ENCODE results near the gene TMEM72. TPM values are rescaled to one million over a fixed set of nuclear protein-coding genes. Genes with fewer than 3 reads are reported as not detected.

The TMEM72 gene
- total and polyA plus RNA-seq, 2 experiments from 2014 or later = not detected

DNA sequence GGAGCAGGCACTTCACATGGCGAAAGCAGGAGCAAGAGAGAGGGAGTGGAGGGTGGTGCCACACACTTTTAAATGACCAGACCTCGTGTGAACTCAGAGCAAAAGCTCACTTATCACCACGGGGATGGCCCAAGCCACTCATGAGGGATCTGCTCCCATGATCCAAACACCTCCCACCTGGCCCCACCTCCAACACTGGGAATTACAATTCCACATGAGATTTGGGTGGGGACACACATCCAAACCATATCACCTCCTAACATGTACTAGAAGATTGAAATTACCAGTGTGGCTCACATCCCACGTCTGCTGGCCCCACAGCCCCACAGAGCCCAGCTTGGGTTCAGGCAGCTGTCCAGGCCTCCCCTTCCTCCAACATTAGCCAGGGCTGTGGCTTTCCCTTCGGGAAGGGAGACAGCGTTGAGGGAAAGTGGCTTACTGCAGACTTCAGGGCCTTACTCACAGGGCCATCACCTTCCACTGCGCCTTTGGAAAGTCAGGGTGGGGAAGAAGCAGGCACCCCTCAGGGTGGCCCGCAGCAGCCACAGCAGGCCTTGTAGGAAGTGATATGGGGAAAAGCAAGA lies 59.8 kb downstream of the TMEM72 start:
- peaks cover 39% of the 10 kb centered on the region for H3K4me1 Mint-ChIP-seq
- peaks cover 17% of the 10 kb centered on the region for H3K27me3 Mint-ChIP-seq (ENCODE audit: insufficient read depth, low read depth, poor library complexity)

More for the DNA sequence above, 59.8 kb downstream of the TMEM72 start:
- TF ChIP-seq CREB1 (CRISPR knock-in tag; IDR thresholded peaks at IDR 0.05; ENCODE audit: low read depth) = no peak
- TF ChIP-seq ZNF114 (CRISPR knock-in tag; IDR thresholded peaks at IDR 0.05) = no peak
- TF ChIP-seq ZNF331 (CRISPR knock-in tag; IDR thresholded peaks at IDR 0.05; ENCODE audit: low read depth) = no peak
- TF ChIP-seq, protein P1, sequence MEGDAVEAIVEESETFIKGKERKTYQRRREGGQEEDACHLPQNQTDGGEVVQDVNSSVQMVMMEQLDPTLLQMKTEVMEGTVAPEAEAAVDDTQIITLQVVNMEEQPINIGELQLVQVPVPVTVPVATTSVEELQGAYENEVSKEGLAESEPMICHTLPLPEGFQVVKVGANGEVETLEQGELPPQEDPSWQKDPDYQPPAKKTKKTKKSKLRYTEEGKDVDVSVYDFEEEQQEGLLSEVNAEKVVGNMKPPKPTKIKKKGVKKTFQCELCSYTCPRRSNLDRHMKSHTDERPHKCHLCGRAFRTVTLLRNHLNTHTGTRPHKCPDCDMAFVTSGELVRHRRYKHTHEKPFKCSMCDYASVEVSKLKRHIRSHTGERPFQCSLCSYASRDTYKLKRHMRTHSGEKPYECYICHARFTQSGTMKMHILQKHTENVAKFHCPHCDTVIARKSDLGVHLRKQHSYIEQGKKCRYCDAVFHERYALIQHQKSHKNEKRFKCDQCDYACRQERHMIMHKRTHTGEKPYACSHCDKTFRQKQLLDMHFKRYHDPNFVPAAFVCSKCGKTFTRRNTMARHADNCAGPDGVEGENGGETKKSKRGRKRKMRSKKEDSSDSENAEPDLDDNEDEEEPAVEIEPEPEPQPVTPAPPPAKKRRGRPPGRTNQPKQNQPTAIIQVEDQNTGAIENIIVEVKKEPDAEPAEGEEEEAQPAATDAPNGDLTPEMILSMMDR (conservative IDR thresholded peaks at IDR 0.05; ENCODE audit: low read depth in 2 of 2) = no peak
- no peak for TF ChIP-seq EZH2phosphoT487 (IDR thresholded peaks at IDR 0.05; ENCODE audit: unreplicated experiment)
- TF ChIP-seq, protein P2, sequence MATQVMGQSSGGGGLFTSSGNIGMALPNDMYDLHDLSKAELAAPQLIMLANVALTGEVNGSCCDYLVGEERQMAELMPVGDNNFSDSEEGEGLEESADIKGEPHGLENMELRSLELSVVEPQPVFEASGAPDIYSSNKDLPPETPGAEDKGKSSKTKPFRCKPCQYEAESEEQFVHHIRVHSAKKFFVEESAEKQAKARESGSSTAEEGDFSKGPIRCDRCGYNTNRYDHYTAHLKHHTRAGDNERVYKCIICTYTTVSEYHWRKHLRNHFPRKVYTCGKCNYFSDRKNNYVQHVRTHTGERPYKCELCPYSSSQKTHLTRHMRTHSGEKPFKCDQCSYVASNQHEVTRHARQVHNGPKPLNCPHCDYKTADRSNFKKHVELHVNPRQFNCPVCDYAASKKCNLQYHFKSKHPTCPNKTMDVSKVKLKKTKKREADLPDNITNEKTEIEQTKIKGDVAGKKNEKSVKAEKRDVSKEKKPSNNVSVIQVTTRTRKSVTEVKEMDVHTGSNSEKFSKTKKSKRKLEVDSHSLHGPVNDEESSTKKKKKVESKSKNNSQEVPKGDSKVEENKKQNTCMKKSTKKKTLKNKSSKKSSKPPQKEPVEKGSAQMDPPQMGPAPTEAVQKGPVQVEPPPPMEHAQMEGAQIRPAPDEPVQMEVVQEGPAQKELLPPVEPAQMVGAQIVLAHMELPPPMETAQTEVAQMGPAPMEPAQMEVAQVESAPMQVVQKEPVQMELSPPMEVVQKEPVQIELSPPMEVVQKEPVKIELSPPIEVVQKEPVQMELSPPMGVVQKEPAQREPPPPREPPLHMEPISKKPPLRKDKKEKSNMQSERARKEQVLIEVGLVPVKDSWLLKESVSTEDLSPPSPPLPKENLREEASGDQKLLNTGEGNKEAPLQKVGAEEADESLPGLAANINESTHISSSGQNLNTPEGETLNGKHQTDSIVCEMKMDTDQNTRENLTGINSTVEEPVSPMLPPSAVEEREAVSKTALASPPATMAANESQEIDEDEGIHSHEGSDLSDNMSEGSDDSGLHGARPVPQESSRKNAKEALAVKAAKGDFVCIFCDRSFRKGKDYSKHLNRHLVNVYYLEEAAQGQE (IDR thresholded peaks at IDR 0.05; ENCODE audit: unreplicated experiment) = no peak
- no peak for TF ChIP-seq JUNB (IDR thresholded peaks at IDR 0.05; ENCODE audit: unreplicated experiment)
- no peak for TF ChIP-seq EZH2 (IDR thresholded peaks at IDR 0.05; ENCODE audit: low read depth, unreplicated experiment)
- no peak for TF ChIP-seq STAT1 (IDR thresholded peaks at IDR 0.05; ENCODE audit: unreplicated experiment)
- no peak for TF ChIP-seq POLR2AphosphoS5 (IDR thresholded peaks at IDR 0.05; ENCODE audit: low read depth)
- TF ChIP-seq, protein P3, sequence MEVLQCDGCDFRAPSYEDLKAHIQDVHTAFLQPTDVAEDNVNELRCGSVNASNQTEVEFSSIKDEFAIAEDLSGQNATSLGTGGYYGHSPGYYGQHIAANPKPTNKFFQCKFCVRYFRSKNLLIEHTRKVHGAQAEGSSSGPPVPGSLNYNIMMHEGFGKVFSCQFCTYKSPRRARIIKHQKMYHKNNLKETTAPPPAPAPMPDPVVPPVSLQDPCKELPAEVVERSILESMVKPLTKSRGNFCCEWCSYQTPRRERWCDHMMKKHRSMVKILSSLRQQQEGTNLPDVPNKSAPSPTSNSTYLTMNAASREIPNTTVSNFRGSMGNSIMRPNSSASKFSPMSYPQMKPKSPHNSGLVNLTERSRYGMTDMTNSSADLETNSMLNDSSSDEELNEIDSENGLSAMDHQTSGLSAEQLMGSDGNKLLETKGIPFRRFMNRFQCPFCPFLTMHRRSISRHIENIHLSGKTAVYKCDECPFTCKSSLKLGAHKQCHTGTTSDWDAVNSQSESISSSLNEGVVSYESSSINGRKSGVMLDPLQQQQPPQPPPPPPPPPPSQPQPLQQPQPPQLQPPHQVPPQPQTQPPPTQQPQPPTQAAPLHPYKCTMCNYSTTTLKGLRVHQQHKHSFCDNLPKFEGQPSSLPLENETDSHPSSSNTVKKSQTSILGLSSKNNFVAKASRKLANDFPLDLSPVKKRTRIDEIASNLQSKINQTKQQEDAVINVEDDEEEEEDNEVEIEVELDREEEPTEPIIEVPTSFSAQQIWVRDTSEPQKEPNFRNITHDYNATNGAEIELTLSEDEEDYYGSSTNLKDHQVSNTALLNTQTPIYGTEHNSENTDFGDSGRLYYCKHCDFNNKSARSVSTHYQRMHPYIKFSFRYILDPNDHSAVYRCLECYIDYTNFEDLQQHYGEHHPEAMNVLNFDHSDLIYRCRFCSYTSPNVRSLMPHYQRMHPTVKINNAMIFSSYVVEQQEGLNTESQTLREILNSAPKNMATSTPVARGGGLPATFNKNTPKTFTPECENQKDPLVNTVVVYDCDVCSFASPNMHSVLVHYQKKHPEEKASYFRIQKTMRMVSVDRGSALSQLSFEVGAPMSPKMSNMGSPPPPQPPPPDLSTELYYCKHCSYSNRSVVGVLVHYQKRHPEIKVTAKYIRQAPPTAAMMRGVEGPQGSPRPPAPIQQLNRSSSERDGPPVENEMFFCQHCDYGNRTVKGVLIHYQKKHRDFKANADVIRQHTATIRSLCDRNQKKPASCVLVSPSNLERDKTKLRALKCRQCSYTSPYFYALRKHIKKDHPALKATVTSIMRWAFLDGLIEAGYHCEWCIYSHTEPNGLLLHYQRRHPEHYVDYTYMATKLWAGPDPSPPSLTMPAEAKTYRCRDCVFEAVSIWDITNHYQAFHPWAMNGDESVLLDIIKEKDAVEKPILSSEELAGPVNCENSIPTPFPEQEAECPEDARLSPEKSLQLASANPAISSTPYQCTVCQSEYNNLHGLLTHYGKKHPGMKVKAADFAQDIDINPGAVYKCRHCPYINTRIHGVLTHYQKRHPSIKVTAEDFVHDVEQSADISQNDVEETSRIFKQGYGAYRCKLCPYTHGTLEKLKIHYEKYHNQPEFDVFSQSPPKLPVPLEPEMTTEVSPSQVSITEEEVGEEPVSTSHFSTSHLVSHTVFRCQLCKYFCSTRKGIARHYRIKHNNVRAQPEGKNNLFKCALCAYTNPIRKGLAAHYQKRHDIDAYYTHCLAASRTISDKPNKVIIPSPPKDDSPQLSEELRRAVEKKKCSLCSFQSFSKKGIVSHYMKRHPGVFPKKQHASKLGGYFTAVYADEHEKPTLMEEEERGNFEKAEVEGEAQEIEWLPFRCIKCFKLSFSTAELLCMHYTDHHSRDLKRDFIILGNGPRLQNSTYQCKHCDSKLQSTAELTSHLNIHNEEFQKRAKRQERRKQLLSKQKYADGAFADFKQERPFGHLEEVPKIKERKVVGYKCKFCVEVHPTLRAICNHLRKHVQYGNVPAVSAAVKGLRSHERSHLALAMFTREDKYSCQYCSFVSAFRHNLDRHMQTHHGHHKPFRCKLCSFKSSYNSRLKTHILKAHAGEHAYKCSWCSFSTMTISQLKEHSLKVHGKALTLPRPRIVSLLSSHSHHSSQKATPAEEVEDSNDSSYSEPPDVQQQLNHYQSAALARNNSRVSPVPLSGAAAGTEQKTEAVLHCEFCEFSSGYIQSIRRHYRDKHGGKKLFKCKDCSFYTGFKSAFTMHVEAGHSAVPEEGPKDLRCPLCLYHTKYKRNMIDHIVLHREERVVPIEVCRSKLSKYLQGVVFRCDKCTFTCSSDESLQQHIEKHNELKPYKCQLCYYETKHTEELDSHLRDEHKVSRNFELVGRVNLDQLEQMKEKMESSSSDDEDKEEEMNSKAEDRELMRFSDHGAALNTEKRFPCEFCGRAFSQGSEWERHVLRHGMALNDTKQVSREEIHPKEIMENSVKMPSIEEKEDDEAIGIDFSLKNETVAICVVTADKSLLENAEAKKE (CRISPR knock-in tag; IDR thresholded peaks at IDR 0.05) = no peak
- Histone ChIP-seq H3K79me2 (replicated peaks; ENCODE audit: insufficient read depth) (no peaks in the 10 kb centered on the region; the same call in 1 of the 2 replicates), H3K4me3 (no peak overlapping the region), H4K20me1 (replicated peaks; ENCODE audit: insufficient read depth) (no peaks in the 10 kb centered on the region), H3K27me3 (ENCODE audit: insufficient read depth) (no peaks in the 10 kb centered on the region), H3K27ac (ENCODE audit: low read depth) (no peak overlapping the region), H2AFZ (no peak overlapping the region), H3K36me3 (ENCODE audit: insufficient read depth) (no peaks in the 10 kb centered on the region), H3K4me2 (no peak overlapping the region), H3K4me1 (ENCODE audit: insufficient read depth) (peaks cover 30% of the 10 kb centered on the region), H3F3A (replicated peaks; ENCODE audit: low read depth) (no peaks in the 10 kb centered on the region), H3K9me2 (ENCODE audit: insufficient read depth) (peaks cover 7% of the 10 kb centered on the region; the same call in 1 of the 2 replicates)
- Mint-ChIP-seq H3K9me3 (no peaks in the 10 kb centered on the region), H3K27ac (no peak overlapping the region), H3K4me3 (no peak overlapping the region), H3K36me3 (ENCODE audit: low read depth) (peaks cover 22% of the 10 kb centered on the region)
- DNase-seq (ENCODE audit: low spot score) (no peak), ATAC-seq (no peak)

Data from GM23338 (cell line).